Measurements from ENCODE around the gene RNLS.
A peak's percentile ranks its signal among the peaks of the same experiment; 100 is the strongest.

The RNLS gene

DNA sequence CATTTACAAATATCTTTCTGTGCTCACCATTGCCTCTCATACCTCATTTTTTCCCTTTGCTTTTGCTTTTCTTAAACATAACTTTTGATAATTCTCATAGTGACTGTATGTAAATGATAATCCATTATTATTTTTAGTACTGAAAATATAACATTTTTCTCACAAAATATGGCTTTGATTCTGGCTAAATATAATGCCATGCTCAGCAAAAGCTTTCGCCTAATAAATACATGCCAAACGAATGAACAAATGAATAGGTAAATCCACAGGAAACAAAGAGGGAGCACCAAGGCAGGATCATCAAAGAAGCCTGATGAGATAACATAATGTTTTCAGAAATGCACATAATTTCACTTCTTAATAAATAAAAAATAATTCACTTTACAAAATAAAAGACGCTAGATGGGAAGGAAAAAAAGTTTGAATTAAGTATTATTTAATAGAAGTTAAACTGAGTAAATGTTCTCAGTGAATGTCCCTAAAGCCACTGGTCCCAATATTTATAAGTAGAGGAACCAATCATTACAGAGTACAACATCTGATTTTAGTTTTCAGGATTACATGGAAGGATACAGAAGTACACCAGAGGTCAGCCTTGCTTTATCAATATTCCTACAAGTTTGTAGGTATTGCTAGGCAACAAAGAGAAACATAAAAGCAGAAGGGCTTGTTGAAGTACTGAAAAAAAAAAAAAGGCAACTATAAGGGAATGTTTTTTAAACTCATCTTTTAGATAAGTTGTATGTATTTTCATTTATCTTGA lies 52.3 kb downstream of the RNLS start:
- Mint-ChIP-seq H3K27ac (no peak overlapping the region), H3K9me3 (no peaks in the 10 kb centered on the region), H3K4me3 (no peak overlapping the region), H3K4me1 (peaks cover 16% of the 10 kb centered on the region), H3K36me3 (ENCODE audit: low read depth) (no peaks in the 10 kb centered on the region), H3K27me3 (ENCODE audit: low read depth) (no peaks in the 10 kb centered on the region)
- TF ChIP-seq CTCF (IDR thresholded peaks at IDR 0.05; ENCODE audit: unreplicated experiment in 3 of 3): no peak

DNA sequence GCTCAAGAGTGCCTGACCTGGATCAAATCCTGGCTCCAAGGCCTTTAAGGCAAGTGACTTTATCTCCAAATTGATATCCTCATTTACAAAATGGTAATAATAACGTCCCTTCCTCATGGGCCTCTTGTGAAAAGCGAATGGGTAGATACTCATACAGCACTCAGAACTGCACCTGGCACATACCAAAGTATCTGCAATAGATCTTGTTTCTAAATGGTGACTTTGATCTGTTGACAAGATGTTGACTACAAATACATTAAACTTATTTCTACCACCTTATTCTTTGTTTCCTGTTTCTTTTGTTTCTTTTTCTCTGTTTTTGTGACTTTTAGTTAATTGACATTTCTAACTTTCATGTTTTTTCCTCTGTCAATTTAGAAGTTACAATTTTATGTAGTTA lies 53.0 kb downstream of the RNLS start:
- Mint-ChIP-seq H3K27me3 (ENCODE audit: low read depth) (no peaks in the 10 kb centered on the region), H3K9me3 (no peaks in the 10 kb centered on the region), H3K4me3 (no peak overlapping the region), H3K27ac (no peak overlapping the region), H3K36me3 (ENCODE audit: low read depth) (no peaks in the 10 kb centered on the region), H3K4me1 (peaks cover 16% of the 10 kb centered on the region)
- no peak for TF ChIP-seq CTCF (IDR thresholded peaks at IDR 0.05; ENCODE audit: unreplicated experiment in 3 of 3)

- no peak for TF ChIP-seq CTCF (IDR thresholded peaks at IDR 0.05; ENCODE audit: unreplicated experiment in 3 of 3)
- no peak overlapping the region for H3K27ac Mint-ChIP-seq
These were observed 54.1 kb downstream of the RNLS start for GRCh38 chr10:88528806-88529570.

DNA sequence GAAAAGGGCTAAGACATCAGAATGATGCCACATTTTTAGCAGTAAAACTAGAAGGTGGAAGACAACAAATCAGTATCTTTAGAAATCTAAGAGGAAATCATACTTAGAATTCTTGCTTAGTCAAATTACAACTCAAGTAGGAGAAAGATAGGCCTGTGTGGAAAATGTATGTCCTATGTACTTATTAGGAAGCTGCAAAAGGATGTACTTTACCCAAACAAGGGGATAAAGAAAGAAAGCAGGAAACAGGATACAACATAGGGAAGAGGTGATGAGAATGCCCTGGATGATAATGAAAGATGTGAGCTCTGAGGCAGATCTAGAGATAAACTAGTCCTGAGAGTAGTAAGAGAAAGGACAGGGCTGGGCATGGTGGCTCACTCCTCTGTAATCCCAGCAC lies 54.9 kb downstream of the RNLS start:
- Mint-ChIP-seq H3K9me3 (no peaks in the 10 kb centered on the region), H3K27me3 (ENCODE audit: low read depth) (no peaks in the 10 kb centered on the region), H3K27ac (peak overlapping the region in 2 of 3 experiments; percentile 51 to 65), H3K4me3 (no peak overlapping the region), H3K36me3 (ENCODE audit: low read depth) (no peaks in the 10 kb centered on the region), H3K4me1 (peaks cover 27% of the 10 kb centered on the region)
- TF ChIP-seq CTCF (IDR thresholded peaks at IDR 0.05; ENCODE audit: unreplicated experiment in 3 of 3): no peak

More at GRCh38 chr10:88528806-88529570, 54.1 kb downstream of the RNLS start:
- no peaks in the 10 kb centered on the region for H3K27me3 Mint-ChIP-seq (ENCODE audit: low read depth)
- H3K36me3 Mint-ChIP-seq (ENCODE audit: low read depth): no peaks in the 10 kb centered on the region
- no peak overlapping the region for H3K4me3 Mint-ChIP-seq
- H3K9me3 Mint-ChIP-seq: no peaks in the 10 kb centered on the region
- peaks cover 19% of the 10 kb centered on the region for H3K4me1 Mint-ChIP-seq

DNA sequence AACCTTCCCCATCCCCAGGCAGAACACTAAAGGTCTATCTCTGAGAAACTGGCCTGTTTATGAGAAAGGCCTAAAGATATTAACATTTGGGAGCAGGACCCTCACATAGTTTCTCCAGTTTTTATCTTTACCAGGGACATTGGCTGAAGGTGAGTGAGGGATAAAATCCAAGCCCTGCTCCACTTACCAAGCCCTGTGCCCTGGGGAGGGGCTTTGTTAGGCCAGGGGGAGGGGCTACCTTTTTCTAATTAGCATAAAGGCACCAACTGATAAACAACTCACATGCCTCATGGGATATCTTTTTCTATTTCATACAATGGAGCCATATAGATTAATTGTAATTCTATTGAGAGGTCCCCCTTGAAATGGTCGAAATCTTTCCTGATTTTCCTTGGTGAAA lies 55.9 kb downstream of the RNLS start:
- H3K4me3 Mint-ChIP-seq: no peak overlapping the region
- H3K36me3 Mint-ChIP-seq (ENCODE audit: low read depth): no peaks in the 10 kb centered on the region
- H3K27ac Mint-ChIP-seq: peak overlapping the region in 1 of 3 experiments; percentile 48
- no peak for TF ChIP-seq CTCF (IDR thresholded peaks at IDR 0.05; ENCODE audit: unreplicated experiment in 3 of 3)
- H3K9me3 Mint-ChIP-seq: no peaks in the 10 kb centered on the region
- H3K27me3 Mint-ChIP-seq (ENCODE audit: low read depth): no peaks in the 10 kb centered on the region
- H3K4me1 Mint-ChIP-seq: peaks cover 36% of the 10 kb centered on the region

All from nephron (organoid).